ENCODE data around the gene TTC23.

TTC23 gene

GRCh38 chr15:99132634-99133287 lies 116.6 kb downstream of the TTC23 start:
- H3K4me1 ChIP-seq (ENCODE audit: control insufficient read depth in 1 of 2, insufficient read depth in 2 of 2, low read length in 2 of 2): peaks cover 19 to 26% of the 10 kb centered on the region in 2 donors
- no peak overlapping the region for H3K27ac ChIP-seq (ENCODE audit: low read depth, low read length)
- H3K9me3 ChIP-seq (ENCODE audit: control insufficient read depth in 1 of 2, low read length in 2 of 2): no peaks in the 10 kb centered on the region
- H3K36me3 ChIP-seq (ENCODE audit: control insufficient read depth in 1 of 2, insufficient read depth in 2 of 2, low read length in 2 of 2): peaks cover 6 to 12% of the 10 kb centered on the region in 2 donors
- no peaks in the 10 kb centered on the region for H3K27me3 ChIP-seq (ENCODE audit: control insufficient read depth in 1 of 2, insufficient read depth in 2 of 2, low read length in 2 of 2)
- H3K4me3 ChIP-seq (ENCODE audit: low read depth in 1 of 2, low read length in 2 of 2): no peak overlapping the region
- no peak overlapping the region for H3K9ac ChIP-seq (ENCODE audit: low read depth in 1 of 2, low read length in 2 of 2)

GRCh38 chr15:99132122-99132521 lies 117.3 kb downstream of the TTC23 start:
- Histone ChIP-seq H3K9me3 (ENCODE audit: control insufficient read depth in 1 of 2, low read length in 2 of 2) (no peaks in the 10 kb centered on the region), H3K27me3 (ENCODE audit: control insufficient read depth in 1 of 2, insufficient read depth in 2 of 2, low read length in 2 of 2) (no peaks in the 10 kb centered on the region), H3K4me1 (ENCODE audit: control insufficient read depth in 1 of 2, insufficient read depth in 2 of 2, low read length in 2 of 2) (peaks cover 19 to 24% of the 10 kb centered on the region in 2 donors), H3K36me3 (ENCODE audit: control insufficient read depth in 1 of 2, insufficient read depth in 2 of 2, low read length in 2 of 2) (peaks cover 6 to 11% of the 10 kb centered on the region in 2 donors), H3K4me3 (ENCODE audit: low read depth in 1 of 2, low read length in 2 of 2) (no peak overlapping the region), H3K27ac (ENCODE audit: low read depth, low read length) (no peak overlapping the region), H3K9ac (ENCODE audit: low read depth in 1 of 2, low read length in 2 of 2) (no peak overlapping the region)

- peaks cover 2 to 5% of the 10 kb centered on the region in 2 donors for H3K36me3 ChIP-seq (ENCODE audit: control insufficient read depth in 1 of 2, insufficient read depth in 2 of 2, low read length in 2 of 2)
- H3K9me3 ChIP-seq (ENCODE audit: control insufficient read depth in 1 of 2, low read length in 2 of 2): no peaks in the 10 kb centered on the region
- no peaks in the 10 kb centered on the region for H3K27me3 ChIP-seq (ENCODE audit: control insufficient read depth in 1 of 2, insufficient read depth in 2 of 2, low read length in 2 of 2)
- no peak overlapping the region for H3K4me3 ChIP-seq (ENCODE audit: low read depth in 1 of 2, low read length in 2 of 2)
- H3K4me1 ChIP-seq (ENCODE audit: control insufficient read depth in 1 of 2, insufficient read depth in 2 of 2, low read length in 2 of 2): peaks cover 19 to 20% of the 10 kb centered on the region in 2 donors
- no peak overlapping the region for H3K27ac ChIP-seq (ENCODE audit: low read depth, low read length)
- H3K9ac ChIP-seq (ENCODE audit: low read depth in 1 of 2, low read length in 2 of 2): no peak overlapping the region
These were observed 117.8 kb downstream of the TTC23 start for GRCh38 chr15:99131441-99132023.

- H3K36me3 ChIP-seq (ENCODE audit: control insufficient read depth in 1 of 2, insufficient read depth in 2 of 2, low read length in 2 of 2): peaks cover 0 to 4% of the 10 kb centered on the region in 2 donors
- H3K9ac ChIP-seq (ENCODE audit: low read depth in 1 of 2, low read length in 2 of 2): no peak overlapping the region
- H3K9me3 ChIP-seq (ENCODE audit: control insufficient read depth in 1 of 2, low read length in 2 of 2): no peaks in the 10 kb centered on the region
- H3K27me3 ChIP-seq (ENCODE audit: control insufficient read depth in 1 of 2, insufficient read depth in 2 of 2, low read length in 2 of 2): no peaks in the 10 kb centered on the region
- no peak overlapping the region for H3K4me3 ChIP-seq (ENCODE audit: low read depth in 1 of 2, low read length in 2 of 2)
- no peak overlapping the region for H3K27ac ChIP-seq (ENCODE audit: low read depth, low read length)
- peaks cover 19 to 20% of the 10 kb centered on the region in 2 donors for H3K4me1 ChIP-seq (ENCODE audit: control insufficient read depth in 1 of 2, insufficient read depth in 2 of 2, low read length in 2 of 2)
These were observed 118.5 kb downstream of the TTC23 start for GRCh38 chr15:99130765-99131440.

- no peak overlapping the region for H3K27ac ChIP-seq (ENCODE audit: low read depth, low read length)
- H3K9ac ChIP-seq (ENCODE audit: low read depth in 1 of 2, low read length in 2 of 2): no peak overlapping the region
- H3K4me1 ChIP-seq (ENCODE audit: control insufficient read depth in 1 of 2, insufficient read depth in 2 of 2, low read length in 2 of 2): peaks cover 19 to 20% of the 10 kb centered on the region in 2 donors
- no peaks in the 10 kb centered on the region for H3K9me3 ChIP-seq (ENCODE audit: control insufficient read depth in 1 of 2, low read length in 2 of 2)
- H3K4me3 ChIP-seq (ENCODE audit: low read depth in 1 of 2, low read length in 2 of 2): no peak overlapping the region
- H3K27me3 ChIP-seq (ENCODE audit: control insufficient read depth in 1 of 2, insufficient read depth in 2 of 2, low read length in 2 of 2): no peaks in the 10 kb centered on the region
- peaks cover 0 to 4% of the 10 kb centered on the region in 2 donors for H3K36me3 ChIP-seq (ENCODE audit: control insufficient read depth in 1 of 2, insufficient read depth in 2 of 2, low read length in 2 of 2)
These were observed 119.1 kb downstream of the TTC23 start for GRCh38 chr15:99130314-99130713.

GRCh38 chr15:99129644-99130043 lies 119.7 kb downstream of the TTC23 start:
- no peak overlapping the region for H3K27ac ChIP-seq (ENCODE audit: low read depth, low read length)
- peaks cover 19 to 21% of the 10 kb centered on the region in 2 donors for H3K4me1 ChIP-seq (ENCODE audit: control insufficient read depth in 1 of 2, insufficient read depth in 2 of 2, low read length in 2 of 2)
- H3K9me3 ChIP-seq (ENCODE audit: control insufficient read depth in 1 of 2, low read length in 2 of 2): no peaks in the 10 kb centered on the region
- H3K36me3 ChIP-seq (ENCODE audit: control insufficient read depth in 1 of 2, insufficient read depth in 2 of 2, low read length in 2 of 2): peaks cover 0 to 4% of the 10 kb centered on the region in 2 donors
- H3K4me3 ChIP-seq (ENCODE audit: low read depth in 1 of 2, low read length in 2 of 2): no peak overlapping the region
- no peaks in the 10 kb centered on the region for H3K27me3 ChIP-seq (ENCODE audit: control insufficient read depth in 1 of 2, insufficient read depth in 2 of 2, low read length in 2 of 2)
- no peak overlapping the region for H3K9ac ChIP-seq (ENCODE audit: low read depth in 1 of 2, low read length in 2 of 2)

GRCh38 chr15:99128411-99128810 lies 121.0 kb downstream of the TTC23 start:
- Histone ChIP-seq H3K36me3 (ENCODE audit: control insufficient read depth in 1 of 2, insufficient read depth in 2 of 2, low read length in 2 of 2) (peaks cover 0 to 4% of the 10 kb centered on the region in 2 donors), H3K9ac (ENCODE audit: low read depth in 1 of 2, low read length in 2 of 2) (no peak overlapping the region), H3K9me3 (ENCODE audit: control insufficient read depth in 1 of 2, low read length in 2 of 2) (no peaks in the 10 kb centered on the region), H3K4me3 (ENCODE audit: low read depth in 1 of 2, low read length in 2 of 2) (no peak overlapping the region), H3K27me3 (ENCODE audit: control insufficient read depth in 1 of 2, insufficient read depth in 2 of 2, low read length in 2 of 2) (no peaks in the 10 kb centered on the region), H3K4me1 (ENCODE audit: control insufficient read depth in 1 of 2, insufficient read depth in 2 of 2, low read length in 2 of 2) (peaks cover 30 to 32% of the 10 kb centered on the region in 2 donors), H3K27ac (ENCODE audit: low read depth, low read length) (no peak overlapping the region)

- Histone ChIP-seq H3K27ac (ENCODE audit: low read depth, low read length) (no peak overlapping the region), H3K27me3 (ENCODE audit: control insufficient read depth in 1 of 2, insufficient read depth in 2 of 2, low read length in 2 of 2) (no peaks in the 10 kb centered on the region), H3K4me3 (ENCODE audit: low read depth in 1 of 2, low read length in 2 of 2) (no peak overlapping the region), H3K36me3 (ENCODE audit: control insufficient read depth in 1 of 2, insufficient read depth in 2 of 2, low read length in 2 of 2) (peaks cover 0 to 4% of the 10 kb centered on the region in 2 donors), H3K4me1 (ENCODE audit: control insufficient read depth in 1 of 2, insufficient read depth in 2 of 2, low read length in 2 of 2) (peaks cover 30 to 39% of the 10 kb centered on the region in 2 donors), H3K9ac (ENCODE audit: low read depth in 1 of 2, low read length in 2 of 2) (no peak overlapping the region), H3K9me3 (ENCODE audit: control insufficient read depth in 1 of 2, low read length in 2 of 2) (no peaks in the 10 kb centered on the region)
These were observed 121.6 kb downstream of the TTC23 start for GRCh38 chr15:99127773-99128172.

GRCh38 chr15:99126930-99127329 lies 122.5 kb downstream of the TTC23 start:
- Histone ChIP-seq H3K9ac (ENCODE audit: low read depth in 1 of 2, low read length in 2 of 2) (no peak overlapping the region), H3K9me3 (ENCODE audit: control insufficient read depth in 1 of 2, low read length in 2 of 2) (no peaks in the 10 kb centered on the region), H3K4me3 (ENCODE audit: low read depth in 1 of 2, low read length in 2 of 2) (no peak overlapping the region), H3K36me3 (ENCODE audit: control insufficient read depth in 1 of 2, insufficient read depth in 2 of 2, low read length in 2 of 2) (peaks cover 0 to 4% of the 10 kb centered on the region in 2 donors), H3K4me1 (ENCODE audit: control insufficient read depth in 1 of 2, insufficient read depth in 2 of 2, low read length in 2 of 2) (peaks cover 22 to 32% of the 10 kb centered on the region in 2 donors), H3K27ac (ENCODE audit: low read depth, low read length) (no peak overlapping the region), H3K27me3 (ENCODE audit: control insufficient read depth in 1 of 2, insufficient read depth in 2 of 2, low read length in 2 of 2) (no peaks in the 10 kb centered on the region)

- Histone ChIP-seq H3K9ac (ENCODE audit: low read depth in 1 of 2, low read length in 2 of 2) (no peak overlapping the region), H3K27me3 (ENCODE audit: control insufficient read depth in 1 of 2, insufficient read depth in 2 of 2, low read length in 2 of 2) (no peaks in the 10 kb centered on the region), H3K9me3 (ENCODE audit: control insufficient read depth in 1 of 2, low read length in 2 of 2) (no peaks in the 10 kb centered on the region), H3K4me3 (ENCODE audit: low read depth in 1 of 2, low read length in 2 of 2) (no peak overlapping the region), H3K4me1 (ENCODE audit: control insufficient read depth in 1 of 2, insufficient read depth in 2 of 2, low read length in 2 of 2) (peaks cover 18 to 27% of the 10 kb centered on the region in 2 donors), H3K36me3 (ENCODE audit: control insufficient read depth in 1 of 2, insufficient read depth in 2 of 2, low read length in 2 of 2) (peaks cover 0 to 4% of the 10 kb centered on the region in 2 donors), H3K27ac (ENCODE audit: low read depth, low read length) (no peak overlapping the region)
These were observed 123.2 kb downstream of the TTC23 start for GRCh38 chr15:99126131-99126588.
